Neural progenitor cell (in vitro differentiated cells): Measurements from ENCODE around the gene SLX9.

ENCODE experiments used
- CTCF ChIP-seq: fragments of 200-600 bp; sonication (generic); IDR thresholded peaks from 2 replicates; pipeline ENCODE4 v1.5.1; 2017; ENCODE audit warnings: antibody characterized with exemption, mild to moderate bottlenecking
- EZH2 ChIP-seq: fragments of 200-600 bp; sonication (generic); IDR thresholded peaks from 2 replicates; pipeline ENCODE4 v1.6.1; 2017; ENCODE audit warnings: antibody characterized with exemption, mild to moderate bottlenecking, moderate library complexity
- EZH2phosphoT487 ChIP-seq: fragments of 200-600 bp; sonication (generic); IDR thresholded peaks from 2 replicates; pipeline ENCODE4 v1.6.1; 2017; ENCODE audit warnings: antibody characterized with exemption

GRCh38 chr21:45003331-45004058 lies 63.7 kb downstream of the SLX9 start:
- peak; percentile 30 for TF ChIP-seq CTCF
- no peak for TF ChIP-seq EZH2
- no peak for TF ChIP-seq EZH2phosphoT487
